Lower leg skin (tissue), 3 donors: ENCODE results near the gene RANBP3.

ENCODE experiments used
- POLR2A ChIP-seq, 2 donors: fragments of 450-650 bp; IDR thresholded peaks; one replicate each; pipeline ENCODE4 v1.6.1; 2016 to 2017; ENCODE audit warnings: antibody characterized with exemption in 2 of 2, mild to moderate bottlenecking in 1 of 2, moderate library complexity in 1 of 2
- TF ChIP-seq, protein P1 (sequence below), 3 donors: fragments of 450-650 bp; IDR thresholded peaks; one replicate each; pipeline ENCODE4 v1.5.1; 2016; ENCODE audit warnings: antibody characterized with exemption in 3 of 3, mild to moderate bottlenecking in 3 of 3, moderate library complexity in 2 of 3

- TF ChIP-seq, protein P1, sequence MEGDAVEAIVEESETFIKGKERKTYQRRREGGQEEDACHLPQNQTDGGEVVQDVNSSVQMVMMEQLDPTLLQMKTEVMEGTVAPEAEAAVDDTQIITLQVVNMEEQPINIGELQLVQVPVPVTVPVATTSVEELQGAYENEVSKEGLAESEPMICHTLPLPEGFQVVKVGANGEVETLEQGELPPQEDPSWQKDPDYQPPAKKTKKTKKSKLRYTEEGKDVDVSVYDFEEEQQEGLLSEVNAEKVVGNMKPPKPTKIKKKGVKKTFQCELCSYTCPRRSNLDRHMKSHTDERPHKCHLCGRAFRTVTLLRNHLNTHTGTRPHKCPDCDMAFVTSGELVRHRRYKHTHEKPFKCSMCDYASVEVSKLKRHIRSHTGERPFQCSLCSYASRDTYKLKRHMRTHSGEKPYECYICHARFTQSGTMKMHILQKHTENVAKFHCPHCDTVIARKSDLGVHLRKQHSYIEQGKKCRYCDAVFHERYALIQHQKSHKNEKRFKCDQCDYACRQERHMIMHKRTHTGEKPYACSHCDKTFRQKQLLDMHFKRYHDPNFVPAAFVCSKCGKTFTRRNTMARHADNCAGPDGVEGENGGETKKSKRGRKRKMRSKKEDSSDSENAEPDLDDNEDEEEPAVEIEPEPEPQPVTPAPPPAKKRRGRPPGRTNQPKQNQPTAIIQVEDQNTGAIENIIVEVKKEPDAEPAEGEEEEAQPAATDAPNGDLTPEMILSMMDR (IDR thresholded peaks at IDR 0.05): no peak
- no peak for TF ChIP-seq POLR2A (IDR thresholded peaks at IDR 0.05)
Observed at GRCh38 chr19:5989388-5990074, 11.6 kb upstream of the RANBP3 start.
